Suprapubic skin (tissue), 4 donors: Measurements from ENCODE around the gene PSMA7. TPM values are rescaled to one million over a fixed set of nuclear protein-coding genes. Genes with fewer than 3 reads are reported as not detected.

Source experiments
- DNase-seq, 2 donors: peaks; one replicate each; pipeline ENCODE4 v3.0.0-alpha.2; 2019; ENCODE audit warnings: low spot score in 2 of 2
- H3K27ac ChIP-seq: fragments of 200-600 bp; sonication (generic); one replicate; pipeline ENCODE4 v1.5.1; 2019
- H3K27me3 ChIP-seq: fragments of 200-600 bp; sonication (generic); one replicate; pipeline ENCODE4 v1.5.1; 2019
- H3K36me3 ChIP-seq: fragments of 200-600 bp; sonication (generic); one replicate; pipeline ENCODE4 v1.5.1; 2019
- H3K4me1 ChIP-seq: fragments of 200-600 bp; sonication (generic); one replicate; pipeline ENCODE4 v1.5.1; 2019
- H3K4me3 ChIP-seq: fragments of 200-600 bp; sonication (generic); one replicate; pipeline ENCODE4 v1.5.1; 2019; ENCODE audit warnings: mild to moderate bottlenecking
- H3K9me3 ChIP-seq: fragments of 200-600 bp; sonication (generic); one replicate; pipeline ENCODE4 v1.5.1; 2019
- EP300 ChIP-seq: sonication (generic); formaldehyde crosslinking; IDR thresholded peaks from one replicate; pipeline ENCODE4 v1.6.1; 2017; ENCODE audit warnings: antibody characterized with exemption
- POLR2A ChIP-seq, 2 donors: fragments of 450-650 bp; IDR thresholded peaks; one replicate each; pipeline ENCODE4 v1.6.1; 2017; ENCODE audit warnings: antibody characterized with exemption in 2 of 2, mild to moderate bottlenecking in 2 of 2, moderate library complexity in 2 of 2
- POLR2AphosphoS5 ChIP-seq, 3 donors: sonication (generic); formaldehyde crosslinking; IDR thresholded peaks; one replicate each; pipeline ENCODE4 v1.6.1; 2017; ENCODE audit warnings: antibody characterized with exemption in 3 of 3
- WGBS: methylation state at CpG from one replicate; pipeline ENCODE4 v1.1.5; 2018; 5-methylcytosine and 5-hydroxymethylcytosine counted together
- total RNA-seq, 4 donors: library from RNA; depleted of rRNA; stranded (reverse); fragments of >200 nt; gene quantifications; one replicate each; pipeline ENCODE4 v1.1.0, GENCODE V29; 2016
- TF ChIP-seq, protein P1 (sequence below), 2 donors: fragments of 200-600 bp in 1 of 2; fragments of 450-650 bp in 1 of 2; sonication (generic) in 1 of 2; IDR thresholded peaks; one replicate each; pipeline ENCODE4 v1.5.1; 2016 to 2019; ENCODE audit warnings: antibody characterized with exemption in 2 of 2, mild to moderate bottlenecking in 1 of 2, moderate library complexity in 1 of 2

The PSMA7 gene
- total RNA-seq, 4 donors from 2014 or later, result 163 to 226 (median 208) TPM

DNA sequence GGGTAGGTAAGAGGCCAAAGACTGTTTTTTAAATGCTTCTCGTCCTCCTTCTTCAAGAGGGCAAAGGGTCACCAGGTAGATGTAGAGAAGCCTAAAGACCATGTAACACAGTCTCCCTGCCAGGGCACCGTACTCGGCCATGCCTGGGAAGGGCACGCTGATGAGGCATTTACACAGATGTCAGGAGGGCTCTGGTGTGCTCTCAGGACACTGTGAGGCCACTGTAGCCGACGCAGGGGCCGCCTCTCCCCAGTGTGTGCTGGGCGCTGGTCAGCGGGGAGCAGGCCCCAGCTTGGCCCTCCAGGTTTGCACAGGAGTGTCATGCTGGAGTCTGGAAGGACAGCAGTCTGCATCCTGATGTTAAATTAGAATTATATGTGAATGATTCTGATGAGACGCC lies 32.5 kb upstream of the PSMA7 start:
- no peak overlapping the region for H3K4me3 ChIP-seq
- TF ChIP-seq POLR2AphosphoS5 (IDR thresholded peaks at IDR 0.05) (no peak), EP300 (no peak), POLR2A (IDR thresholded peaks at IDR 0.05) (no peak)
- TF ChIP-seq, protein P1, sequence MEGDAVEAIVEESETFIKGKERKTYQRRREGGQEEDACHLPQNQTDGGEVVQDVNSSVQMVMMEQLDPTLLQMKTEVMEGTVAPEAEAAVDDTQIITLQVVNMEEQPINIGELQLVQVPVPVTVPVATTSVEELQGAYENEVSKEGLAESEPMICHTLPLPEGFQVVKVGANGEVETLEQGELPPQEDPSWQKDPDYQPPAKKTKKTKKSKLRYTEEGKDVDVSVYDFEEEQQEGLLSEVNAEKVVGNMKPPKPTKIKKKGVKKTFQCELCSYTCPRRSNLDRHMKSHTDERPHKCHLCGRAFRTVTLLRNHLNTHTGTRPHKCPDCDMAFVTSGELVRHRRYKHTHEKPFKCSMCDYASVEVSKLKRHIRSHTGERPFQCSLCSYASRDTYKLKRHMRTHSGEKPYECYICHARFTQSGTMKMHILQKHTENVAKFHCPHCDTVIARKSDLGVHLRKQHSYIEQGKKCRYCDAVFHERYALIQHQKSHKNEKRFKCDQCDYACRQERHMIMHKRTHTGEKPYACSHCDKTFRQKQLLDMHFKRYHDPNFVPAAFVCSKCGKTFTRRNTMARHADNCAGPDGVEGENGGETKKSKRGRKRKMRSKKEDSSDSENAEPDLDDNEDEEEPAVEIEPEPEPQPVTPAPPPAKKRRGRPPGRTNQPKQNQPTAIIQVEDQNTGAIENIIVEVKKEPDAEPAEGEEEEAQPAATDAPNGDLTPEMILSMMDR (IDR thresholded peaks at IDR 0.05), result no peak
- DNase-seq, result no peak
- no peaks in the 10 kb centered on the region for H3K4me1 ChIP-seq
- H3K9me3 ChIP-seq, result no peaks in the 10 kb centered on the region
- H3K27me3 ChIP-seq, result no peaks in the 10 kb centered on the region
- 100% methylated on average over 4 of the region's 10 CpGs for WGBS
- peaks cover 64% of the 10 kb centered on the region for H3K36me3 ChIP-seq
- no peak overlapping the region for H3K27ac ChIP-seq

DNA sequence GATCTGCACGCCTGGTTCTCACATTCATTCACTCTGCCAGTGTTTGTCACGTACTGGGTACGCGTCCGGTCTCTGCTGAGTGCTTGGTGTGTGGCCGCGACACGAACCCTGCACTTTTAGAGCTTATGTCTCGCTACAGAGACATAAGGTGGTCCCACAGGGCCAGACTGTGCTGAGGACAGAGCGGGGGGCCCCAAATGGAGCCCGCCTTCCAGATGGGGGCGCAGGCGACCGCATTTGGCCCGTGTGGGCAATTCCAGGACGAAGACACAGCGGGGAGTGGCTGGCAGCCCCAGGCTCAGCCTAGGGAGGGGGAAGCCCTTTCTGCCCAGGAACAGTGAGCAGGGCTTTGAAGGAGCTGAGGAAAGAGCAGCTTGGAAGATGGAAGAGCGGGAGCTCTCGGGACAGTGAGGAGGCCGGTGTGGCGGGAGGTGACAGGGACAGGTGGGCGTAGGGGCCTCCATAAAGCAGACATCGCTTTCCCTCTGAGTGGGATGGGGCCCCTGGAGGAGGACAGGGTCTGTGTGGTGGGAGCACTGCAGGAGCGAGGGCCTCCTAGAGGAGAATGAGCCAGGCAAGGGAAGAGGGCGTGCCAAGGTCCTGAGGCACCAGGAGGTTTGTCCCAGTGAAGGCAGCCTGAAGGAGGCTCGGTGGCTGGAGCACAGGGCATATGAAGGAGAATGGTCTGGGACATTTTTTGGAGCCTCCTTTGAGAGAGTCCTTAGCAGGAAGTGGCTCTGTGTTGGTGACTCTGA lies 31.9 kb upstream of the PSMA7 start:
- no peak overlapping the region for H3K4me3 ChIP-seq
- H3K27me3 ChIP-seq, result no peaks in the 10 kb centered on the region
- H3K9me3 ChIP-seq, result no peaks in the 10 kb centered on the region
- no peak for DNase-seq
- H3K36me3 ChIP-seq, result peaks cover 69% of the 10 kb centered on the region
- no peaks in the 10 kb centered on the region for H3K4me1 ChIP-seq
- H3K27ac ChIP-seq, result no peak overlapping the region
- no peak for TF ChIP-seq POLR2A (IDR thresholded peaks at IDR 0.05)
- TF ChIP-seq EP300, result no peak
- TF ChIP-seq, protein P1 (IDR thresholded peaks at IDR 0.05), result no peak
- no peak for TF ChIP-seq POLR2AphosphoS5 (IDR thresholded peaks at IDR 0.05)
- WGBS, result 93% methylated on average over 24 of the region's 26 CpGs

DNA sequence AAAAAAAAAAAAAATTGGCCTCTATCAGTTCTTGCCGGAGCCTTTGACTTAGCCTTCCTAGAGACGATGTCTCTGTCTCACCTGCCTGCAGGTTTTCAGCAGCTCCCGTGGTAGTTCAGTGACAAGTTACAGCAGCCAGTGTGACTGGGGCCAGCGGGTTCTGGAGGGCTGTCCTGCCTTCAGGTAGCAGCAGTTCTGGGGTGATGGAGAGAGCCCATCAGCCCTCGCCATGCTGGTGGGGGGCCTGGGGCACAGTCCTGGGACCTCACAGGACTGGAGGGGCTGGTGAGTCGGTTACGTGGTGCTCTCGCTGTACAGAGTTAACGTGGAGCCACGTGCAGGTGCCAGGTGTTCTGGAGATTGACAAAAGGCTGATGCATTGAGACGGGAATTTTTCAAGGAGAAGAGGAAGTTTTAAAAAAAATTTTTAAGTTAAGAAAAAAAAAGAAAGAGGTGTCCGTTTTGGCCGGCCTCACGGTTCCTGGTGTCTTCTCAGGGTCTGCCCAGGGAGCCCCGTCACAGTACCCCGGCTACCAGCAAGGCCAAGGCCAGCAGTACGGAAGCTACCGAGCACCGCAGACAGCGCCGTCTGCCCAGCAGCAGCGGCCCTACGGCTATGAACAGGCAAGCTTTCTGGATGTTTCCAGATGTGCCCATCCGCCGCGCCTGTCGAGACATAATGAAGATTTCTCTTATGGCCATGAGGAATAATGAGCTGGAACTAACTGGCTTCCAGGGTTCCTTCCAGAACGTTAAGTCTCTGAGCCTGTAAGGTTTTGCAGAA lies 31.0 kb upstream of the PSMA7 start:
- Histone ChIP-seq H3K36me3 (peaks cover 68% of the 10 kb centered on the region), H3K9me3 (no peaks in the 10 kb centered on the region), H3K4me1 (no peaks in the 10 kb centered on the region), H3K4me3 (no peak overlapping the region), H3K27me3 (no peaks in the 10 kb centered on the region), H3K27ac (no peak overlapping the region)
- 96% methylated on average over 28 of the region's 28 CpGs for WGBS
- no peak for TF ChIP-seq POLR2AphosphoS5 (IDR thresholded peaks at IDR 0.05)
- TF ChIP-seq, protein P1 (IDR thresholded peaks at IDR 0.05), result no peak
- TF ChIP-seq EP300, result no peak
- no peak for TF ChIP-seq POLR2A (IDR thresholded peaks at IDR 0.05)
- DNase-seq, result no peak

DNA sequence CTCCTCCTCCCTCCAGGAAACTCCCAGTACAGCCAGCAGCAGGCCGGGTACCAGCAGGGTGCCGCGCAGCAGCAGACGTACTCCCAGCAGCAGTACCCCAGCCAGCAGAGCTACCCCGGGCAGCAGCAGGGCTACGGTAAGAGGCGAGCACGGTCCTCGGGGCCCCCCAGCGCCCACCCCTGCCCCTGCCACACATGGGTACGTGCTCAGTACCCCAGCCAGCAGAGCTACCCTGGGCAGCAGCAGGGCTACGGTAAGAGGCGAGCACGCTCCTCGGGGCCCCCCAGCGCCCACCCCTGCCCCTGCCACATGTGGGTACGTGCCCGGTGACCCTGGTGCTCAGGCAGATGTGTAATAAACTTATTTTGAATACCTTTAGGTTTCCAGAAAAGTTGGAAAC lies 29.5 kb upstream of the PSMA7 start:
- no peaks in the 10 kb centered on the region for H3K4me1 ChIP-seq
- H3K27me3 ChIP-seq, result no peaks in the 10 kb centered on the region
- TF ChIP-seq EP300, result no peak
- TF ChIP-seq POLR2AphosphoS5 (IDR thresholded peaks at IDR 0.05), result no peak
- TF ChIP-seq, protein P1 (IDR thresholded peaks at IDR 0.05), result no peak
- no peak for TF ChIP-seq POLR2A (IDR thresholded peaks at IDR 0.05)
- no peak overlapping the region for H3K27ac ChIP-seq
- DNase-seq, result no peak
- no peak overlapping the region for H3K4me3 ChIP-seq
- H3K9me3 ChIP-seq, result no peaks in the 10 kb centered on the region
- whole genome bisulfite sequencing, result 93% methylated on average over 14 of the region's 18 CpGs
- peaks cover 69% of the 10 kb centered on the region for H3K36me3 ChIP-seq

DNA sequence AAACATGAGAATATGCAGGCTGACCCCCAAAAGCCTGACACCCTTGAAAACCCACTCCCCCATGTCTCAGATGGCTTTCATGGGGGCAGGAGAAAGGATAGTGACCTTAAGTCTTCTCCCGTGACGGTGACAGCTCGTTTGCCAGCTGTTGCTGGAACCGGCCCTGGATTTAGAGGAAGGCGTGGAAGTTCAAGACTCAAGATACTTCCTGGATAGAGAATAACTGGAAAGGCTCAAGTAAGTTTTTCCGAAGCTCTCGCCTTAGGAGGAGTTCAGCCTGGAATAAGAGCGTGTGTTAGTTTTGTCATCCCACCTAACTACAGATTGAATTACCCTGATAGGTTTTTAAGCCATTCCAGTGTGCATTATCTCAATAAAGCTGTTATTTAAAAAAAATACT lies 28.1 kb upstream of the PSMA7 start:
- TF ChIP-seq POLR2AphosphoS5 (IDR thresholded peaks at IDR 0.05), result no peak
- TF ChIP-seq, protein P1 (IDR thresholded peaks at IDR 0.05), result no peak
- no peak for TF ChIP-seq POLR2A (IDR thresholded peaks at IDR 0.05)
- no peak for TF ChIP-seq EP300
- no peak overlapping the region for H3K27ac ChIP-seq
- WGBS, result 74% methylated on average over 8 of the region's 8 CpGs
- H3K27me3 ChIP-seq, result no peaks in the 10 kb centered on the region
- H3K4me1 ChIP-seq, result no peaks in the 10 kb centered on the region
- H3K4me3 ChIP-seq, result no peak overlapping the region
- H3K36me3 ChIP-seq, result peaks cover 72% of the 10 kb centered on the region
- H3K9me3 ChIP-seq, result no peaks in the 10 kb centered on the region
- no peak for DNase-seq
